Kidney (tissue), 14 donors: Measurements from ENCODE around the gene FTCDNL1. TPM values are rescaled to one million over a fixed set of nuclear protein-coding genes. Genes with fewer than 3 reads are reported as not detected.

Experiments
- DNase-seq, 5 donors: peaks; one replicate each; pipeline ENCODE4 v3.0.0-alpha.2; 2013 to 2020
- FAIRE-seq: peaks from 2 replicates; lab custom pipeline; 2012; peaks lifted over from hg19 to GRCh38; lab: Jason Lieb, UNC
- H3K27ac ChIP-seq, 2 donors: one replicate each; pipeline ENCODE4 v1.7.0; 2013; ENCODE audit warnings: low read depth in 2 of 2, low read length in 2 of 2, inconsistent platforms in 1 of 2
- H3K27me3 ChIP-seq: one replicate; pipeline ENCODE4 v1.7.1; 2013; ENCODE audit warnings: low read length, inconsistent platforms; ENCODE audit not compliant: control insufficient read depth, insufficient read depth
- H3K36me3 ChIP-seq, 3 donors: one replicate each; pipeline versions ENCODE4 v1.7.0 to v1.7.1; 2013; ENCODE audit warnings: low read length in 3 of 3, control low read depth in 1 of 3, inconsistent platforms in 1 of 3; ENCODE audit not compliant: insufficient read depth in 3 of 3, control insufficient read depth in 2 of 3
- H3K4me1 ChIP-seq, 3 donors: one replicate each; pipeline versions ENCODE4 v1.7.0 to v1.7.1; 2013; ENCODE audit warnings: low read length in 3 of 3, inconsistent platforms in 1 of 3, low read depth in 1 of 3; ENCODE audit not compliant: control insufficient read depth in 2 of 3, insufficient read depth in 2 of 3
- H3K4me3 ChIP-seq, 3 donors: one replicate each; pipeline versions ENCODE4 v1.7.0 to v1.8.1; 2013; ENCODE audit warnings: low read length in 3 of 3, control low read depth in 1 of 3, inconsistent platforms in 1 of 3
- H3K9ac ChIP-seq, 3 donors: one replicate each; pipeline versions ENCODE4 v1.7.0 to v1.7.1; 2013; ENCODE audit warnings: low read length in 3 of 3, control low read depth in 1 of 3, inconsistent platforms in 1 of 3
- H3K9me3 ChIP-seq, 3 donors: one replicate each; pipeline versions ENCODE4 v1.7.0 to v1.7.1; 2013; ENCODE audit warnings: low read length in 3 of 3, control low read depth in 1 of 3, inconsistent platforms in 1 of 3; ENCODE audit not compliant: control insufficient read depth in 2 of 3, insufficient read depth in 1 of 3
- CTCF ChIP-seq: IDR thresholded peaks from 3 replicates; pipeline ENCODE4 v1.5.1; 2012; ENCODE audit warnings: mild to moderate bottlenecking, moderate library complexity, borderline replicate concordance; ENCODE audit not compliant: insufficient read depth; ENCODE audit errors: extremely low read depth
- intact Hi-C: fragments of 100-400 bp; cut with DNase I; formaldehyde crosslinking; loops from one replicate; pipeline ENCODE4 v1.11.1; 2022
- polyA plus RNA-seq: library from polyadenylated mRNA; stranded (reverse); fragments of 350-450 nt; fragmentation: Illumina TruSeq; extraction: RNeasy Lipid Tissue Mini Kit (QIAGEN cat#74804); gene quantifications from one replicate; pipeline ENCODE4 v1.2.3, GENCODE V29; 2014; ENCODE audit warnings: low read depth, low replicate concordance; ENCODE audit not compliant: insufficient read depth
- total RNA-seq: library from RNA; stranded (reverse); fragmentation: NEBNext Ultra II Directional; extraction: Animal tissue kit (Norgen Biotek cat#: 25700); gene quantifications from one replicate; pipeline ENCODE4 v1.2.1, GENCODE V29; 2021
- donor health status: control.
- donor health status: control.
- donor health status: control.
- donor health status: control.
- donor health status: control.
- donor health status: DM: yes; HTN: yes; CAD: no.
- donor health status: Normal renal cell carcinoma (clear cell type).

FTCDNL1 gene
- total and polyA plus RNA-seq, 2 donors from 2014 or later = 3.4 to 4.1 TPM

GRCh38 chr2:199819746-199820145 is 31.2 kb downstream of the FTCDNL1 start:
- Histone ChIP-seq H3K4me1 (no peaks in the 10 kb centered on the region), H3K27ac (no peak overlapping the region), H3K27me3 (no peaks in the 10 kb centered on the region), H3K9ac (no peak overlapping the region), H3K36me3 (no peaks in the 10 kb centered on the region), H3K9me3 (no peaks in the 10 kb centered on the region), H3K4me3 (no peak overlapping the region)
- DNase-seq (no peak), FAIRE-seq (no peak)
- intact Hi-C loops = no loop called here
- no peak for TF ChIP-seq CTCF

- H3K27ac ChIP-seq = no peak overlapping the region
- no peak overlapping the region for H3K4me3 ChIP-seq
- no peak for TF ChIP-seq CTCF
- no peaks in the 10 kb centered on the region for H3K4me1 ChIP-seq
- no peak for DNase-seq
- no peak for FAIRE-seq
- intact Hi-C loops = no loop called here
- H3K9me3 ChIP-seq = no peaks in the 10 kb centered on the region
- no peaks in the 10 kb centered on the region for H3K36me3 ChIP-seq
- no peak overlapping the region for H3K9ac ChIP-seq
- H3K27me3 ChIP-seq = no peaks in the 10 kb centered on the region
Observed at GRCh38 chr2:199818754-199819153, 32.2 kb downstream of the FTCDNL1 start.

GRCh38 chr2:199818026-199818425 is 33.0 kb downstream of the FTCDNL1 start:
- H3K9ac ChIP-seq = no peak overlapping the region
- no peaks in the 10 kb centered on the region for H3K4me1 ChIP-seq
- FAIRE-seq = no peak
- H3K36me3 ChIP-seq = no peaks in the 10 kb centered on the region
- intact Hi-C loops = no loop called here
- no peak overlapping the region for H3K27ac ChIP-seq
- no peak for DNase-seq
- no peak for TF ChIP-seq CTCF
- H3K9me3 ChIP-seq = no peaks in the 10 kb centered on the region
- H3K27me3 ChIP-seq = no peaks in the 10 kb centered on the region
- no peak overlapping the region for H3K4me3 ChIP-seq

GRCh38 chr2:199814817-199815211 is 36.2 kb downstream of the FTCDNL1 start:
- no peak for FAIRE-seq
- no peaks in the 10 kb centered on the region for H3K4me1 ChIP-seq
- no peak overlapping the region for H3K4me3 ChIP-seq
- no peak for DNase-seq
- H3K9ac ChIP-seq = no peak overlapping the region
- H3K36me3 ChIP-seq = no peaks in the 10 kb centered on the region
- intact Hi-C loops = no loop called here
- H3K9me3 ChIP-seq = no peaks in the 10 kb centered on the region
- H3K27me3 ChIP-seq = no peaks in the 10 kb centered on the region
- no peak overlapping the region for H3K27ac ChIP-seq
- TF ChIP-seq CTCF = no peak
